NCI-H187 treated with DMSO at 0.1 percent for 48 hours (cell line): ENCODE measurements around the gene KCTD5.
"Not testable (repeated sequence)": the region's sequence is repeated elsewhere in the genome, so short reads cannot be mapped to it uniquely, and the experiment has no call there.

Experiments
- DNase-seq: peaks from one replicate; lab custom pipeline; 2025; lab: John Stamatoyannopoulos, UW

KCTD5 gene

GRCh38 chr16:2710021-2710710 lies 27.8 kb downstream of the KCTD5 start:
- DNase-seq, result no peak

GRCh38 chr16:2710711-2711231 lies 28.4 kb downstream of the KCTD5 start:
- no peak for DNase-seq

- DNase-seq, result no peak
Measured at GRCh38 chr16:2711370-2712062, 29.2 kb downstream of the KCTD5 start.

GRCh38 chr16:2712063-2712441 lies 29.7 kb downstream of the KCTD5 start:
- DNase-seq, result no peak

GRCh38 chr16:2712546-2712945 lies 30.2 kb downstream of the KCTD5 start:
- no peak for DNase-seq

- DNase-seq, result no peak
Measured at GRCh38 chr16:2713523-2713922, 31.2 kb downstream of the KCTD5 start.

GRCh38 chr16:2713985-2714774 lies 31.9 kb downstream of the KCTD5 start:
- no peak for DNase-seq

GRCh38 chr16:2715064-2715463 lies 32.7 kb downstream of the KCTD5 start:
- DNase-seq, result no peak

- no peak for DNase-seq
Measured at GRCh38 chr16:2715519-2715918, 33.2 kb downstream of the KCTD5 start.

GRCh38 chr16:2715966-2716885 lies 33.9 kb downstream of the KCTD5 start:
- no peak for DNase-seq

- DNase-seq, result no peak
Measured at GRCh38 chr16:2716948-2717347, 34.6 kb downstream of the KCTD5 start.

GRCh38 chr16:2717383-2718263 lies 35.3 kb downstream of the KCTD5 start:
- DNase-seq, result no peak

- no peak for DNase-seq
Measured at GRCh38 chr16:2719328-2720063, 37.2 kb downstream of the KCTD5 start.

GRCh38 chr16:2720064-2720457 lies 37.7 kb downstream of the KCTD5 start, which contains the start of gene PRSS27:
Gene PRSS27, minus strand, starts transcription at chr16:2720224. Its CDS starts 64 bp downstream, at chr16:2720160.
- DNase-seq, result no peak

GRCh38 chr16:2720719-2721633 lies 38.7 kb downstream of the KCTD5 start:
- peak; percentile 67 for DNase-seq

GRCh38 chr16:2721634-2722173 lies 39.4 kb downstream of the KCTD5 start:
- not testable (repeated sequence) for DNase-seq

GRCh38 chr16:2724088-2724676 lies 41.9 kb downstream of the KCTD5 start:
- DNase-seq, result no peak

GRCh38 chr16:2724816-2725348 lies 42.6 kb downstream of the KCTD5 start:
- DNase-seq, result no peak
